GM23338 (cell line): Measurements from ENCODE around the gene RAP1A.

Source experiments
- CTCF ChIP-seq, 2 experiments: fragments of 200-600 bp in 1 of 2; sonication (generic) in 1 of 2; conservative IDR thresholded peaks; 2 replicates each; pipeline versions ENCODE4 v1.5.1 to v1.6.1; 2016 to 2017; ENCODE audit warnings: antibody characterized with exemption in 2 of 2, low read depth in 2 of 2, mild to moderate bottlenecking in 2 of 2, moderate library complexity in 1 of 2
- EZH2phosphoT487 ChIP-seq: fragments of 200-600 bp; sonication (generic); IDR thresholded peaks from one replicate; pipeline ENCODE4 v1.8.1; 2018; ENCODE audit warnings: antibody characterized with exemption; ENCODE audit not compliant: unreplicated experiment

DNA sequence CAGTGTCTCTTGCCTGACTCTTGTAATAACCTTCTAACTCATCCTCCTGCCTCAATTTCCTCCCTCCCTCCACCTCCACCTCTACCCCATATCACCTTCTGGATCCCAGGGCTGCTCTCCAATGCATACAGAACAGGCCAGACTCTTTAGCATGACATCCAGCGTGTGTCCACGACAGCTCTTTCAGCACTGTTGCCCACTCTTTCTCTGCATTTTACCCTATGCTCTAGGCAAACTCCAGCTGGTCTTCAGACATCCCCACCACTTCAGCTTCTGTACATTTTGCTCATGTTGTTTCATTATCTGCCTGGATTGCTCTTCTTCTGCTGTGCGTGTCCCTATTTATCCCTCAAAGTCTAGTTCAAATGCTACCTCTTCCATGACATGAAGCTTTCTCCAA, 114.8 kb downstream of the RAP1A start:
- no peak for TF ChIP-seq CTCF (conservative IDR thresholded peaks at IDR 0.05; ENCODE audit: low read depth in 2 of 2)
- no peak for TF ChIP-seq EZH2phosphoT487
